Measurements from ENCODE around the gene NRAP.

Gene NRAP

DNA sequence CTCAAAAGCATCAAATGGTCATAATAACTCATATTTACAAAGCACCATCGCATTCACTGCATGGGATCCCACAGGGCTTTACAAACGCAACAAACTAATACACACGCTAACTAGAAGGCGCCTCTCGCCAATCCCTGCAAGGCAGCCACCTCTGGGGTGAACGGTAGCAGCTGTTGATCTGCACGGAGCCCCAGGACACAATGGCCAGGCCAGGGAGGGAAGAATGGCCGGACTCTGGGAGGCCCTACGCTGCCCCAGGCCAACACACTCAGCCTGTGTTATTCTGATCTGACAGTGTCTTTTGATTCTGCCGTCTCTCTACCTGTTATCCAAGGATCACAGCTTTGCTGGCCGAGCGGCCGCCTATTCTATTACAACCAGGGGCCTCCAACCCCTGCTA lies 69.2 kb downstream of the NRAP start:
- Histone ChIP-seq H3K9me3 (ENCODE audit: low read length) (no peaks in the 10 kb centered on the region), H3K4me3 (ENCODE audit: low read depth in 1 of 2, low read length in 2 of 2) (no peak overlapping the region), H3K27ac (ENCODE audit: low read depth, low read length) (no peak overlapping the region), H3K27me3 (ENCODE audit: control insufficient read depth in 1 of 2, insufficient read depth in 2 of 2, low read length in 2 of 2) (no peaks in the 10 kb centered on the region), H3K4me1 (ENCODE audit: insufficient read depth, low read length) (no peaks in the 10 kb centered on the region), H3K9ac (ENCODE audit: low read length) (no peak overlapping the region), H3K36me3 (ENCODE audit: insufficient read depth, low read length) (no peaks in the 10 kb centered on the region)

DNA sequence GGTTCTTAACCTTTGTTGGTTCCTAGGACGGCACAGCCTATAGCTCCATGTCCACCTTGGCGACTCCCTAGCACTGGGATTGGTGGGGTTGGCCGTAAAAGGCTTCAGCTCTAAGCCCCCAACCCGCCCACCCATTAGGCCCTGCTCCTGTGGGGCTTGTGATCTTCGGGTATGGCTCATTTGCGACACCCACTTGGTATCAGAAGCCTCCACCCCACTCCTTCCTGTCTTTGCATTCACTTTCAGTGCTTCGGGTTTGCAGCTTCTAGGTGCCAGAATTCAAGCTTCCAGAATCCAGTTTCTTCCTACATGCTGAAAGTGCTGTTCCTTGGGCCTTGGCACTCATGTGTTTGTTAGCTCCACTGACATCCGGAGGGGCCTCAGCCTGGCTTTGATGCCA lies 71.5 kb downstream of the NRAP start:
- Histone ChIP-seq H3K9me3 (ENCODE audit: low read length) (no peaks in the 10 kb centered on the region), H3K27me3 (ENCODE audit: control insufficient read depth in 1 of 2, insufficient read depth in 2 of 2, low read length in 2 of 2) (no peaks in the 10 kb centered on the region), H3K36me3 (ENCODE audit: insufficient read depth, low read length) (no peaks in the 10 kb centered on the region)

DNA sequence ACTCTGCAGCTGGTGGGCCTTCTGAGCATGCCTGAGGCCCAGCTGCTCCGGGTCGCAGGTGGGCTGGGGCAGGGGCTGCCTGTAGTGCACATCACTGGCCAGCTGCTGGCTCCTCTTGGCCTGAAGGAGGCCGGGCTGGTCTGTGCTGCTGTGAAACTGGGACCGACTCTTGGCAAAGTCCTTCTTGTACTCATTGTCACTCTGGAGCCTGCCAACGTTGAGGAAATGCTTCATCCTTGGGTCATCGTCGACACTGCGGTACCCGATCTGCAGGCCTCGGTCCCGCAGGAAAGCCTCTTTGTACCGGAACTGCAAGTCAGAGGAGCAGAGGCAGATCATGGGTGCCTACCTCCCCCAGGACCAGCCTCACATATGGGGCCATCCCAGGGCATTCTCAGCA lies 73.3 kb downstream of the NRAP start:
- H3K36me3 ChIP-seq (ENCODE audit: insufficient read depth, low read length): no peaks in the 10 kb centered on the region

More for the DNA sequence above, 71.5 kb downstream of the NRAP start:
- Histone ChIP-seq H3K4me1 (ENCODE audit: insufficient read depth, low read length) (no peaks in the 10 kb centered on the region), H3K27ac (ENCODE audit: low read depth, low read length) (no peak overlapping the region), H3K4me3 (ENCODE audit: low read depth in 1 of 2, low read length in 2 of 2) (no peak overlapping the region), H3K9ac (ENCODE audit: low read length) (no peak overlapping the region)

DNA sequence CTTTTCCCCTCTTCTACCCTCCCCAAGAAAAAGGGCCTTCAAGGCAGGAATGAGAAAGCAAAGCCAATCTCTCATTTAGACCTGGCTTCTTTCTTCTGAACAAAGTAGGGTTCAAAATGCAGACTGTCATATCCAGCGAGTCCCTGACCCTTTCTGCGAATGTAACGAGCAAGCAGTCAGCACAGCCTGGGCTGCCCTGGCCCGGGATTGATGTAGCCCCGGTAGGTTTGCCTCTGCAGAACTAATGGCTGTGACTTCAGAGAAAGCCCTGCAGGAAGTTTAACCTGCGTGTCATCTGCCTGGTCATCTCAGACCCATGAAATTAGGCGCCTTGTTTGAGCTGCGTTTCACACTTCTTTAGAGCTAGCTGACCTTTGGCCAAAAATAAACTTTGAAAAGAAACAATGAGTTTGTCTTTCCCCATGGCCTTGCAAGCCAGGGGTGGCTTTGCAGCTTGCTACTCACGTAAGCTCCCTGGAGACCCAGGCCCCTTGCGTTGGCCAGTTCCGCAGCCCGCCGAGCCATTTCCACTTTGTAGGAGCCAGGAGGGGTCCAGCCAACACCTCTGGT lies 74.6 kb downstream of the NRAP start:
- Histone ChIP-seq H3K36me3 (ENCODE audit: insufficient read depth, low read length) (no peaks in the 10 kb centered on the region), H3K9ac (ENCODE audit: low read length) (no peak overlapping the region), H3K27ac (ENCODE audit: low read depth, low read length) (no peak overlapping the region), H3K4me1 (ENCODE audit: insufficient read depth, low read length) (no peaks in the 10 kb centered on the region), H3K4me3 (ENCODE audit: low read depth in 1 of 2, low read length in 2 of 2) (no peak overlapping the region), H3K27me3 (ENCODE audit: control insufficient read depth in 1 of 2, insufficient read depth in 2 of 2, low read length in 2 of 2) (no peaks in the 10 kb centered on the region), H3K9me3 (ENCODE audit: low read length) (no peaks in the 10 kb centered on the region)

More for the DNA sequence above, 73.3 kb downstream of the NRAP start:
- Histone ChIP-seq H3K9ac (ENCODE audit: low read length) (no peak overlapping the region), H3K27me3 (ENCODE audit: control insufficient read depth in 1 of 2, insufficient read depth in 2 of 2, low read length in 2 of 2) (no peaks in the 10 kb centered on the region), H3K9me3 (ENCODE audit: low read length) (no peaks in the 10 kb centered on the region), H3K4me1 (ENCODE audit: insufficient read depth, low read length) (no peaks in the 10 kb centered on the region), H3K4me3 (ENCODE audit: low read depth in 1 of 2, low read length in 2 of 2) (no peak overlapping the region), H3K27ac (ENCODE audit: low read depth, low read length) (no peak overlapping the region)

DNA sequence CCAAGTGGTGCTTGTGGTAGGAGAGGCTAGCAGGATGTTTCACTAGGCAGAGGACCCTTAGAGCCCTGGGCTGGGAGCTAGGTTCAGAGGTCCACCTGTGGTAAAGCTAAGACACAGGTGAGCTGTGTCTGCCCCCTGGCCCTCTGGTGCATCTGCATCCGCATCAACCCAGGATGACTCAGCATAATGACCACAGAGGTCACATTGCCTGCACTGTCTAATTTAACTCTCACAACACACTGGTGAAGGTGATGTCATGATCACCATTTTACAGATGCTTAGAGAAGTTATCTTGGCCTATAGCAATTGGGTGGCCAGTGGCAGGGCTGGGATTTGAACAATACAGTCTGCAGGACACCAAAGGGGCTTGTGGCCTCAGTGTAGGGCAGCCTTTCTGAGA lies 77.9 kb downstream of the NRAP start:
- Histone ChIP-seq H3K36me3 (ENCODE audit: insufficient read depth, low read length) (no peaks in the 10 kb centered on the region), H3K4me3 (ENCODE audit: low read depth in 1 of 2, low read length in 2 of 2) (no peak overlapping the region), H3K4me1 (ENCODE audit: insufficient read depth, low read length) (no peaks in the 10 kb centered on the region), H3K27me3 (ENCODE audit: control insufficient read depth in 1 of 2, insufficient read depth in 2 of 2, low read length in 2 of 2) (no peaks in the 10 kb centered on the region), H3K9me3 (ENCODE audit: low read length) (no peaks in the 10 kb centered on the region), H3K27ac (ENCODE audit: low read depth, low read length) (no peak overlapping the region), H3K9ac (ENCODE audit: low read length) (no peak overlapping the region)

DNA sequence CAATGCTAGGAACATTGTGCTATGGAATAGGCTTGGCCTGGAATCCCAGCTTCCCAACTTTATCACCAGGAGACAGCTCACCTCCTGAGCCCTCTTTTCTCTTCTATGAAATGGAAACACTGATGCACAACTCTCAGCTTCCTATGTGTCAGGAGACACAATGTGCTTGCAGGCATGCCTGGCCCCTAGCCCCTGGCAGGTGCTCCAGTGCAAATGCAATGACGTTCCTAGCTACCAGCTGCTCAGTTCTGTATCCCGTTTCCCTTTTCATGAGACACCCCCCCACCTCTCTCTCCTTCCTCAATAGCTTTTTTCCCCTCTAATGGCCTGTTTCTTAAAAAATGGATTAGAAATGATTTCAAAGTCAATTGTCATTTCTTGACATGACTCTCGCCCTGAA lies 80.3 kb downstream of the NRAP start:
- no peak overlapping the region for H3K9ac ChIP-seq (ENCODE audit: low read length)
- H3K27me3 ChIP-seq (ENCODE audit: control insufficient read depth in 1 of 2, insufficient read depth in 2 of 2, low read length in 2 of 2): no peaks in the 10 kb centered on the region
- H3K9me3 ChIP-seq (ENCODE audit: low read length): no peaks in the 10 kb centered on the region
- H3K27ac ChIP-seq (ENCODE audit: low read depth, low read length): no peak overlapping the region
- no peaks in the 10 kb centered on the region for H3K36me3 ChIP-seq (ENCODE audit: insufficient read depth, low read length)
- H3K4me1 ChIP-seq (ENCODE audit: insufficient read depth, low read length): no peaks in the 10 kb centered on the region
- no peak overlapping the region for H3K4me3 ChIP-seq (ENCODE audit: low read depth in 1 of 2, low read length in 2 of 2)

DNA sequence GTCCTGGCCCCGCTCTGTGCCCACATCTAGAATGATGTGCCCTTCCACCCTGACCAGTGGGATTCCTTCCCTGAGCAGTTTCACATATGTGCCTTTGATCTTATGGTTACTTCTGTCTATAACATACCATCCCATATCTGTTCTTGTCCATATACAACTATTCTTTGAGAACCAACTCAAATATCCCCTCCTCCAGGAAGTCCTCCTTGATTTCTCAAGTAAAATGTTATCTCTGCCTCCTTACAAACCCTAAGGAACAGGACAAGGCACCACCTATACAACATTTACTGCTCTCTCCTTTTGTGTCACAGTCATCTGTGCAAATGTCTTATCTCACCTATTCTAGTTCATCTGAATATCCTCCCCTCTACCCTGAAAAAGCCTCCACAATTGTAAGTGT lies 82.7 kb downstream of the NRAP start:
- Histone ChIP-seq H3K4me1 (ENCODE audit: insufficient read depth, low read length) (no peaks in the 10 kb centered on the region), H3K4me3 (ENCODE audit: low read depth in 1 of 2, low read length in 2 of 2) (no peak overlapping the region), H3K27ac (ENCODE audit: low read depth, low read length) (no peak overlapping the region), H3K27me3 (ENCODE audit: control insufficient read depth in 1 of 2, insufficient read depth in 2 of 2, low read length in 2 of 2) (no peaks in the 10 kb centered on the region), H3K36me3 (ENCODE audit: insufficient read depth, low read length) (no peaks in the 10 kb centered on the region), H3K9ac (ENCODE audit: low read length) (no peak overlapping the region), H3K9me3 (ENCODE audit: low read length) (no peaks in the 10 kb centered on the region)

DNA sequence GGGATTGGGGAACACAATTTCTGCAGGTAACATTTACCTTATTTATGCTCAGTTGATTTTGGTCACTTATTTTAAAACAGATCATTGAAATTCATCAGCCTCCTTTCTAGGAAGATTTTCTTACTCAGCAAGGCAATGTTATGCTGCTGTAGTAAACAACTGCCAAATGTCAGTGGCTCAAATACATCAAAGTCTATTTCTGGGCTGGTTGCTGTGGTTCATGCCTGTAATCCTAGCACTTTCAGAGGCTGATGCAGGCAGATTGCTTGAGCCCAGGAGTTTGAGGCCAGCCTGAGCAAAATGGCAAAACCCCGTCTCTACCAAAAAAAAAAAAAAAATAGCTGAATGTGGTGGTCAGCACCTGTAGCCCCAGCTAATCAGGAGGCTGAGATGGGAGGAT lies 85.1 kb downstream of the NRAP start:
- Histone ChIP-seq H3K27me3 (ENCODE audit: control insufficient read depth in 1 of 2, insufficient read depth in 2 of 2, low read length in 2 of 2) (no peaks in the 10 kb centered on the region), H3K9ac (ENCODE audit: low read length) (no peak overlapping the region), H3K4me1 (ENCODE audit: insufficient read depth, low read length) (no peaks in the 10 kb centered on the region), H3K27ac (ENCODE audit: low read depth, low read length) (no peak overlapping the region), H3K36me3 (ENCODE audit: insufficient read depth, low read length) (no peaks in the 10 kb centered on the region), H3K4me3 (ENCODE audit: low read depth in 1 of 2, low read length in 2 of 2) (no peak overlapping the region), H3K9me3 (ENCODE audit: low read length) (no peaks in the 10 kb centered on the region)

DNA sequence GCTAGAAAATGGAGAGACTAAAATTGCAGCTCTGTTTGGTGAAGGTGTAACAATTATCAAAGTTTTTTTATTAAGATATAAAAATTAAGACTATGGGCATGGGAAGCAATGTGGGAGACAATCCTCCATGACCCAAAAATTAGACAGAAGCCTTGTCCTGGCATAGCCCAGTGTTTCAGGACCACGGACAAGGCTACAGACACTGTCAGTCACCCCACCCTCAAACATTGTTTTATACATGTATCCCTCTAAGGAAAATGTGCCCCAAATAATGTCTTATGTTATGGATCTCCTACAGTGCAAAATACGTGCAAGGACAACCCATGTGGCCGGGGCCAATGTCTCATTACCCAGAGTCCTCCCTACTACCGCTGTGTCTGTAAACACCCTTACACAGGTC lies 87.0 kb downstream of the NRAP start:
- Histone ChIP-seq H3K9me3 (ENCODE audit: low read length) (no peaks in the 10 kb centered on the region), H3K27me3 (ENCODE audit: control insufficient read depth in 1 of 2, insufficient read depth in 2 of 2, low read length in 2 of 2) (no peaks in the 10 kb centered on the region)

DNA sequence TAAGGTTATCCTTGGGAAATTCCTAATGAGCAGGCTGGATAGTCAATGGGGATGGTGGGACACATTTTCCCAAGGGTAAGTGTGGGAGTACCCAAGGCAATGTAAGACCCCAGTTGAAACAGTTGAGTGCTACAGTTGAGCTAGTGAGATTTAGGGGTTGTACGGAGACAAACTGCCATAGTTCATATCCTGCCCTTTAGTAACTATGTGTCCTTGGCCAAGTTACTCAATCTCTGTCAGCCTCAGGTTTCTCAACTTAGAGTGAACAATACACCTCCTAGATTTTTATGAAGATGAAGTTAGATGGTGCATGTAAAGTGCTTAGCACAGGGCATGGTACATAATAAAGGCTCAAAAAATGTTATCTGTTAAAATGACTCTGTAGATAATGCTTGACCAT lies 90.5 kb downstream of the NRAP start:
- H3K9ac ChIP-seq (ENCODE audit: low read length): no peak overlapping the region
- H3K27me3 ChIP-seq (ENCODE audit: control insufficient read depth in 1 of 2, insufficient read depth in 2 of 2, low read length in 2 of 2): no peaks in the 10 kb centered on the region
- H3K9me3 ChIP-seq (ENCODE audit: low read length): no peaks in the 10 kb centered on the region
- H3K27ac ChIP-seq (ENCODE audit: low read depth, low read length): no peak overlapping the region
- no peaks in the 10 kb centered on the region for H3K36me3 ChIP-seq (ENCODE audit: insufficient read depth, low read length)
- no peak overlapping the region for H3K4me3 ChIP-seq (ENCODE audit: low read depth in 1 of 2, low read length in 2 of 2)
- H3K4me1 ChIP-seq (ENCODE audit: insufficient read depth, low read length): no peaks in the 10 kb centered on the region

More for the DNA sequence above, 87.0 kb downstream of the NRAP start:
- no peaks in the 10 kb centered on the region for H3K4me1 ChIP-seq (ENCODE audit: insufficient read depth, low read length)
- H3K27ac ChIP-seq (ENCODE audit: low read depth, low read length): no peak overlapping the region
- no peak overlapping the region for H3K4me3 ChIP-seq (ENCODE audit: low read depth in 1 of 2, low read length in 2 of 2)
- no peaks in the 10 kb centered on the region for H3K36me3 ChIP-seq (ENCODE audit: insufficient read depth, low read length)
- no peak overlapping the region for H3K9ac ChIP-seq (ENCODE audit: low read length)

DNA sequence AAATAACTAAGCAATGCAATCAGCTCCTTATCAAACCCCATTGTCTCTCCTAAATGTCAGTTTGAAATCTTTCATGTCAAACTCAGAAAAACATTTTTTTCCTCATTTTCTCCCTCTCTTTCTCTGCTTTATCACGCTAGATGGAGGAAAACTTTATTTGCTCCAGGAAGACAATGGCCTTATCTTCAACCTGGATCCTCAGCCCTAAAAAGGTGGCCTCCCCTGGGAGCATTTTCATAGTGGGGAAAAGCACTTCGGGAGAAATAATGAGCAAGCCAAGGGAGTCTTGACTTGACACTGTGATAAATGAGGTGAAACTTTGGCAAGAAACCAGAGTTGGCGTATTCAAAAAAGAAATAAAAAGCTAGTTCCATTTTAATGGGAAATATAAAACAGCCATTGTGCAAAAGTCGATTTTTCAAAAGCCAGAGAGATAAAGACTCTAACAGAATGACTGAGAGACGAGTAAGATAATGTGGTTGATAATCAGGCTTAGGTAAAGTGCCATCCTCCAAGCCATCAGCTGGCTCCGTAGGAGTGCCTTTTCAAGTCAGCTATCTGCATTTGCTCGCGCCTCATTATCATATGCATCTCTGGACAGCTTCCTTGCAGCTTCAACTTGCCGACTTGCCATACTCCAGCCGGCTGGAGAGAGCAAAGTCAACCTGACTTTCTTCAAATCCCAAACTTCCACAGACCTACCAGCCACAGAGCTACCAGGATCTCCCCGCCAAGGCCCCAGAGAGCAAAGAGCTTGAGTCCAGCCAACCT lies 91.1 kb downstream of the NRAP start:
- Histone ChIP-seq H3K4me3 (ENCODE audit: low read depth in 1 of 2, low read length in 2 of 2) (no peak overlapping the region), H3K9me3 (ENCODE audit: low read length) (no peaks in the 10 kb centered on the region), H3K9ac (ENCODE audit: low read length) (no peak overlapping the region), H3K4me1 (ENCODE audit: insufficient read depth, low read length) (no peaks in the 10 kb centered on the region), H3K27me3 (ENCODE audit: control insufficient read depth in 1 of 2, insufficient read depth in 2 of 2, low read length in 2 of 2) (no peaks in the 10 kb centered on the region), H3K27ac (ENCODE audit: low read depth, low read length) (no peak overlapping the region), H3K36me3 (ENCODE audit: insufficient read depth, low read length) (no peaks in the 10 kb centered on the region)

DNA sequence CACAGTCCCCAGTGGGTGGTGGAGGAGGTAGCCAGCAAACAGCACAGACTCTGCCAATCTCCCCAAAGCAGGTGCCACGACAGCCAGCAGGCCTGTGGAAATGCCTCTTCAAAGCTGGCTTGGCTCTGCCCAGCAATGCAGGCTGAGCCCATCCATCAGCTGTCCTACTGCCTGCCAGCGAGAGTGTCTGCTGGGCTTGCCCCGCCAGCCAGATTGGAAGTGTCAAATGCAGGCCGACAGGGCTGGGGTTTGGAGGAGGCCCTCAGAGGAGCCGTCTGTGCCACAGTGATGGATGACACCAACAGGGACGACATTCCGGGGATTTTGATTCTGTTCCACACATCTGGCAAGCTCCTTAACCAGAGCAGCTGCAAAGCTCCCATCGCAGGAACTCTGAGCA lies 94.3 kb downstream of the NRAP start:
- H3K27me3 ChIP-seq (ENCODE audit: control insufficient read depth in 1 of 2, insufficient read depth in 2 of 2, low read length in 2 of 2): no peaks in the 10 kb centered on the region
- no peak overlapping the region for H3K27ac ChIP-seq (ENCODE audit: low read depth, low read length)

More for the DNA sequence above, 94.3 kb downstream of the NRAP start:
- H3K4me1 ChIP-seq (ENCODE audit: insufficient read depth, low read length): no peaks in the 10 kb centered on the region
- no peak overlapping the region for H3K4me3 ChIP-seq (ENCODE audit: low read depth in 1 of 2, low read length in 2 of 2)
- H3K36me3 ChIP-seq (ENCODE audit: insufficient read depth, low read length): no peaks in the 10 kb centered on the region
- no peak overlapping the region for H3K9ac ChIP-seq (ENCODE audit: low read length)
- no peaks in the 10 kb centered on the region for H3K9me3 ChIP-seq (ENCODE audit: low read length)
